Measurements from ENCODE around the gene PTPRF. TPM values are rescaled to one million over a fixed set of nuclear protein-coding genes. Genes with fewer than 3 reads are reported as not detected.

The PTPRF gene
- total RNA-seq, 3 donors from 2014 or later (not counting 1 experiment from before 2014, with no cell fraction given) = 0.12 to 1.9 TPM; not detected in 1

DNA sequence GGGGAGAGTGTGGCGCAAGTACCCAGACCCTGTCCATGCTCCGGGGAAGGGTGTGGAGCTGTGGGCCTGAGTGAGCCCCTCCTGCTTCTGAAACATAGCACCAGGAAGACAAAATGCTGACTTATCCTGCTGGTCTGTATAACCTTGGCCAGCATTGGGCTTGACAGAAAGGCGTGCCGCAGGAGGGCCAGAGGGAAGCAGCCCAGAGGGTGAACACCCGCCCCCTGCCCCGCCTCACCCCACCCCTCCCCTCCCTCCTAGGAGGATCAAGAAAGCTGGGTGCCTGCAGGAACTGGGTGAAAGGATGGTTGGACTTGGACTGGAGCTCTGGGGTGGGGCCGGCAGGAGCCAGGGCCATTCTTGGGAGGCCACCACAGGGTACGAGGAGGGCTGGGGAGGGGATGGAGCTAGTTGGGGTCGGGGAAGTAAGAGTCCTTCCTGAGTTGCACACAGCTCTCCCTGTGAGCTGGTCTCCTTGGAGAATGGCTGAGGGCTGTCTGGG is 27.1 kb downstream of the PTPRF start:
- Histone ChIP-seq H3K27ac (ENCODE audit: low read length) (no peak overlapping the region), H3K4me3 (ENCODE audit: low read length) (no peak overlapping the region), H3K27me3 (ENCODE audit: control insufficient read depth, insufficient read depth, low read length) (no peaks in the 10 kb centered on the region), H3K36me3 (ENCODE audit: control insufficient read depth, insufficient read depth, low read length) (no peaks in the 10 kb centered on the region), H3K4me1 (ENCODE audit: control insufficient read depth, insufficient read depth, low read length) (no peaks in the 10 kb centered on the region), H3K9me3 (ENCODE audit: control insufficient read depth, insufficient read depth, low read length) (no peaks in the 10 kb centered on the region)
- DNase-seq (no peak), ATAC-seq (no peak)
- no peak overlapping the region for H3K27ac Mint-ChIP-seq
- H3K4me1 Mint-ChIP-seq = peaks cover 8 to 9% of the 10 kb centered on the region in 2 donors
- H3K27me3 Mint-ChIP-seq (ENCODE audit: low read depth in 2 of 2) = peaks cover 0 to 2% of the 10 kb centered on the region in 2 donors
- no peak overlapping the region for H3K4me3 Mint-ChIP-seq
- H3K9me3 Mint-ChIP-seq = no peaks in the 10 kb centered on the region
- TF ChIP-seq, protein P1, sequence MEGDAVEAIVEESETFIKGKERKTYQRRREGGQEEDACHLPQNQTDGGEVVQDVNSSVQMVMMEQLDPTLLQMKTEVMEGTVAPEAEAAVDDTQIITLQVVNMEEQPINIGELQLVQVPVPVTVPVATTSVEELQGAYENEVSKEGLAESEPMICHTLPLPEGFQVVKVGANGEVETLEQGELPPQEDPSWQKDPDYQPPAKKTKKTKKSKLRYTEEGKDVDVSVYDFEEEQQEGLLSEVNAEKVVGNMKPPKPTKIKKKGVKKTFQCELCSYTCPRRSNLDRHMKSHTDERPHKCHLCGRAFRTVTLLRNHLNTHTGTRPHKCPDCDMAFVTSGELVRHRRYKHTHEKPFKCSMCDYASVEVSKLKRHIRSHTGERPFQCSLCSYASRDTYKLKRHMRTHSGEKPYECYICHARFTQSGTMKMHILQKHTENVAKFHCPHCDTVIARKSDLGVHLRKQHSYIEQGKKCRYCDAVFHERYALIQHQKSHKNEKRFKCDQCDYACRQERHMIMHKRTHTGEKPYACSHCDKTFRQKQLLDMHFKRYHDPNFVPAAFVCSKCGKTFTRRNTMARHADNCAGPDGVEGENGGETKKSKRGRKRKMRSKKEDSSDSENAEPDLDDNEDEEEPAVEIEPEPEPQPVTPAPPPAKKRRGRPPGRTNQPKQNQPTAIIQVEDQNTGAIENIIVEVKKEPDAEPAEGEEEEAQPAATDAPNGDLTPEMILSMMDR (IDR thresholded peaks at IDR 0.05) = no peak
- intact Hi-C loops (cut with micrococcal nuclease) = no loop called here
- WGBS (ENCODE audit: insufficient coverage) = 87% methylated on average over 7 of the region's 9 CpGs
- H3K36me3 Mint-ChIP-seq = no peaks in the 10 kb centered on the region

- H3K4me1 Mint-ChIP-seq = peaks cover 8 to 9% of the 10 kb centered on the region in 2 donors
- Histone ChIP-seq H3K4me3 (ENCODE audit: low read length) (no peak overlapping the region), H3K27me3 (ENCODE audit: control insufficient read depth, insufficient read depth, low read length) (no peaks in the 10 kb centered on the region), H3K27ac (ENCODE audit: low read length) (no peak overlapping the region), H3K9me3 (ENCODE audit: control insufficient read depth, insufficient read depth, low read length) (no peaks in the 10 kb centered on the region), H3K36me3 (ENCODE audit: control insufficient read depth, insufficient read depth, low read length) (no peaks in the 10 kb centered on the region), H3K4me1 (ENCODE audit: control insufficient read depth, insufficient read depth, low read length) (no peaks in the 10 kb centered on the region)
- no peaks in the 10 kb centered on the region for H3K36me3 Mint-ChIP-seq
- intact Hi-C loops (cut with micrococcal nuclease) = no loop called here
- peaks cover 0 to 4% of the 10 kb centered on the region in 2 donors for H3K27me3 Mint-ChIP-seq (ENCODE audit: low read depth in 2 of 2)
- ATAC-seq = no peak
- WGBS (ENCODE audit: insufficient coverage) = 53% methylated on average over 21 of the region's 21 CpGs
- H3K27ac Mint-ChIP-seq = no peak overlapping the region
- H3K9me3 Mint-ChIP-seq = no peaks in the 10 kb centered on the region
- TF ChIP-seq, protein P1 (IDR thresholded peaks at IDR 0.05) = no peak
- DNase-seq = no peak
- no peak overlapping the region for H3K4me3 Mint-ChIP-seq
Measured at GRCh38 chr1:43558346-43558841, 27.7 kb downstream of the PTPRF start.

DNA sequence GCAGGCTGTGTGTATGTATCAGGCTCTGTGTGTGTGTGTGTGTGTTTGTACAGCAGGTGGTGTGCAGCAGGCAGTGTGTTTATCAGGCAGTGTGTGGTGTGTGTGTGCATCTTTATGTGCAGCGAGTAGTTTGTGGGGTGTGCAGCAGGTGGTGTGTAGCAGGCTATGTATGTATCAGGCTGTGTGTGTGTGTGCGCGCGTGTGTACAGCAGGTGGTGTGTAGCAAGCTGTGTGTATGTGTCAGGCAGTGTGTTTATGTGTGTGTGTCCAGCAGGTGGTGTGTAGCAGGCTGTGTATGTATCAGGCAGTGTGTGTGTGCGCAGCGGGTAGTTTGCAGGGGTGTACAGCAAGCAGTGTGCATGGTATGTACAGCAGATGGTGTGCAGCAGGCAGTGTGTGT is 29.0 kb downstream of the PTPRF start:
- TF ChIP-seq, protein P1 (IDR thresholded peaks at IDR 0.05) = no peak
- H3K27me3 Mint-ChIP-seq (ENCODE audit: low read depth in 2 of 2) = peaks cover 0 to 3% of the 10 kb centered on the region in 2 donors
- H3K27ac Mint-ChIP-seq = no peak overlapping the region
- no peak overlapping the region for H3K27ac ChIP-seq (ENCODE audit: low read length)
- H3K4me3 Mint-ChIP-seq = no peak overlapping the region
- no peaks in the 10 kb centered on the region for H3K36me3 Mint-ChIP-seq
- no peaks in the 10 kb centered on the region for H3K9me3 ChIP-seq (ENCODE audit: control insufficient read depth, insufficient read depth, low read length)
- H3K4me1 Mint-ChIP-seq = no peaks in the 10 kb centered on the region
- DNase-seq (no peak), ATAC-seq (peak in 1 of 3 donors; percentile 18)
- intact Hi-C loops (cut with micrococcal nuclease) = no loop called here
- no peaks in the 10 kb centered on the region for H3K4me1 ChIP-seq (ENCODE audit: control insufficient read depth, insufficient read depth, low read length)
- H3K9me3 Mint-ChIP-seq = no peaks in the 10 kb centered on the region
- no peaks in the 10 kb centered on the region for H3K27me3 ChIP-seq (ENCODE audit: control insufficient read depth, insufficient read depth, low read length)
- no peaks in the 10 kb centered on the region for H3K36me3 ChIP-seq (ENCODE audit: control insufficient read depth, insufficient read depth, low read length)
- 97% methylated on average over 6 of the region's 6 CpGs for WGBS (ENCODE audit: insufficient coverage)
- no peak overlapping the region for H3K4me3 ChIP-seq (ENCODE audit: low read length)

- Mint-ChIP-seq H3K27ac (no peak overlapping the region), H3K4me1 (no peaks in the 10 kb centered on the region), H3K4me3 (no peak overlapping the region), H3K9me3 (no peaks in the 10 kb centered on the region), H3K27me3 (ENCODE audit: low read depth in 2 of 2) (peaks cover 0 to 3% of the 10 kb centered on the region in 2 donors), H3K36me3 (no peaks in the 10 kb centered on the region)
- H3K9me3 ChIP-seq (ENCODE audit: control insufficient read depth, insufficient read depth, low read length) = no peaks in the 10 kb centered on the region
- no peaks in the 10 kb centered on the region for H3K36me3 ChIP-seq (ENCODE audit: control insufficient read depth, insufficient read depth, low read length)
- no peak overlapping the region for H3K27ac ChIP-seq (ENCODE audit: low read length)
- intact Hi-C loops (cut with micrococcal nuclease) = no loop called here
- TF ChIP-seq, protein P1 (IDR thresholded peaks at IDR 0.05) = no peak
- no peak for DNase-seq
- peaks cover 4% of the 10 kb centered on the region for H3K4me1 ChIP-seq (ENCODE audit: control insufficient read depth, insufficient read depth, low read length)
- WGBS (ENCODE audit: insufficient coverage) = 81% methylated on average over 6 of the region's 6 CpGs
- ATAC-seq = peak in 1 of 3 donors; percentile 12
- no peaks in the 10 kb centered on the region for H3K27me3 ChIP-seq (ENCODE audit: control insufficient read depth, insufficient read depth, low read length)
- H3K4me3 ChIP-seq (ENCODE audit: low read length) = no peak overlapping the region
Measured at GRCh38 chr1:43560286-43560685, 29.6 kb downstream of the PTPRF start.
